ENCODE measurements around the gene RAD18.

- no peak for TF ChIP-seq RARB (CRISPR knock-in tag; IDR thresholded peaks at IDR 0.05)
- no peak for TF ChIP-seq POU6F1 (CRISPR knock-in tag; IDR thresholded peaks at IDR 0.05; ENCODE audit: borderline replicate concordance, low read depth)
- no peak for TF ChIP-seq PATZ1 (CRISPR knock-in tag; IDR thresholded peaks at IDR 0.05; ENCODE audit: borderline replicate concordance)
- no peak for TF ChIP-seq CREB5 (CRISPR knock-in tag; IDR thresholded peaks at IDR 0.05; ENCODE audit: low read depth)
- no peak for TF ChIP-seq CSDC2 (CRISPR knock-in tag; IDR thresholded peaks at IDR 0.05)
- TF ChIP-seq ARNTL (CRISPR knock-in tag; IDR thresholded peaks at IDR 0.05; ENCODE audit: borderline replicate concordance, low read depth) = no peak
- TF ChIP-seq SNAI2 (CRISPR knock-in tag; IDR thresholded peaks at IDR 0.05) = no peak
- TF ChIP-seq ZFP30 (CRISPR knock-in tag; IDR thresholded peaks at IDR 0.05) = no peak
- no peak for TF ChIP-seq ZC3H10 (CRISPR knock-in tag; IDR thresholded peaks at IDR 0.05)
- TF ChIP-seq ISL1 (CRISPR knock-in tag; IDR thresholded peaks at IDR 0.05) = no peak
- no peak for TF ChIP-seq CSRNP3 (CRISPR knock-in tag; IDR thresholded peaks at IDR 0.05)
Measured at GRCh38 chr3:8837162-8837561, 126.1 kb downstream of the RAD18 start.

All from SK-N-SH treated with all-trans-retinoic acid at 6 μM for 48 hours (cell line).